OCI-LY3 (cell line): ENCODE data around the gene PLP2.

Experiments
- EZH2phosphoT487 ChIP-seq: fragments of 200-600 bp; shearing (Covaris generic); IDR thresholded peaks from 2 replicates; pipeline ENCODE4 v1.6.1; 2018; ENCODE audit warnings: antibody characterized with exemption, mixed run types, low read depth
- TF ChIP-seq, protein P1 (sequence below): fragments of 200-600, 300-600 bp; sonication (generic); IDR thresholded peaks from 2 replicates; pipeline ENCODE4 v1.5.1; 2014; ENCODE audit warnings: antibody characterized with exemption, low read length, low read depth

DNA sequence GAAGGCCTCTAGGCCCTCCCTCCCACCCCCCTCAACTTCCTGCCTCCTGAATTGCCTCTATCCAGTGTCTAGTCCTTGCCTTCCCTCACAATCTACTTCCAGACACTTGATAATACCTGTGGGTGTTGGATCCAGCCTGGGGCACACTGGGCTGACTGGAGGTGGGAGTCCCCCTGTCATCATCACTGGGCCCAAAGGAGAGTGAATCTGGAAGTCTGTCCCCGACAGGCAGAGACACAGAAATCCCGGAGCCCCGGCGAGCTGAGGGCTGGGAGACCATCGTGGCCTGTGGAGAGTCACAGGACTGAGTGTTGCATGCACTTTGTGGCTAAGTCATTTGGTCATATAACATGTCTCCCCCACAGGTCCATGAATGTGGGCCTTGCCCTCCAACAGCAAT lies 36.7 kb downstream of the PLP2 start:
- TF ChIP-seq, protein P1, sequence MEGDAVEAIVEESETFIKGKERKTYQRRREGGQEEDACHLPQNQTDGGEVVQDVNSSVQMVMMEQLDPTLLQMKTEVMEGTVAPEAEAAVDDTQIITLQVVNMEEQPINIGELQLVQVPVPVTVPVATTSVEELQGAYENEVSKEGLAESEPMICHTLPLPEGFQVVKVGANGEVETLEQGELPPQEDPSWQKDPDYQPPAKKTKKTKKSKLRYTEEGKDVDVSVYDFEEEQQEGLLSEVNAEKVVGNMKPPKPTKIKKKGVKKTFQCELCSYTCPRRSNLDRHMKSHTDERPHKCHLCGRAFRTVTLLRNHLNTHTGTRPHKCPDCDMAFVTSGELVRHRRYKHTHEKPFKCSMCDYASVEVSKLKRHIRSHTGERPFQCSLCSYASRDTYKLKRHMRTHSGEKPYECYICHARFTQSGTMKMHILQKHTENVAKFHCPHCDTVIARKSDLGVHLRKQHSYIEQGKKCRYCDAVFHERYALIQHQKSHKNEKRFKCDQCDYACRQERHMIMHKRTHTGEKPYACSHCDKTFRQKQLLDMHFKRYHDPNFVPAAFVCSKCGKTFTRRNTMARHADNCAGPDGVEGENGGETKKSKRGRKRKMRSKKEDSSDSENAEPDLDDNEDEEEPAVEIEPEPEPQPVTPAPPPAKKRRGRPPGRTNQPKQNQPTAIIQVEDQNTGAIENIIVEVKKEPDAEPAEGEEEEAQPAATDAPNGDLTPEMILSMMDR, result no peak
- no peak for TF ChIP-seq EZH2phosphoT487
